HG03442 (cell line): ENCODE data around the gene ADAM33.

ENCODE experiments used
- ATAC-seq: cut with Tn5 transposase; IDR thresholded peaks from one replicate; pipeline ENCODE4 v1.9.1; 2021; ENCODE audit warnings: mild to moderate bottlenecking, moderate library complexity; ENCODE audit not compliant: unreplicated experiment

Gene ADAM33

DNA sequence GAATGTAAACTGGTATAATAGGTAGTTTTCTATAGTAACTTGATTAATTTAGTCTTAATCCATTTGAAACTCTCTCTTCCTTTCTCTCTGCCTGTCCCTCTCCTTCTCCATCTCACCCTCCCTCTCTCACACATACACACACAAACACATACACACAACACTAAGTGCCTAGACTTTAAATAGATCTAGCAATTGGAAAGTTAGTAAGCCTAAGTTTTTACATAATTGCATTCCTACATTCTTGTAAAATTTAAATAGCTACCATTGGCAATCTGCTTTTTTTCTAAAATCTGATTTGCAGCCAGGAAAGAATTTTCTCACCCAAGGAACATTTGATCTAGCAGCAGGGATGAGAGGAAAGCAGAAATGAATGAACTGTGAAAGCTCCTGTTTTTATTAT, 34.3 kb downstream of the ADAM33 start:
- ATAC-seq = no peak

DNA sequence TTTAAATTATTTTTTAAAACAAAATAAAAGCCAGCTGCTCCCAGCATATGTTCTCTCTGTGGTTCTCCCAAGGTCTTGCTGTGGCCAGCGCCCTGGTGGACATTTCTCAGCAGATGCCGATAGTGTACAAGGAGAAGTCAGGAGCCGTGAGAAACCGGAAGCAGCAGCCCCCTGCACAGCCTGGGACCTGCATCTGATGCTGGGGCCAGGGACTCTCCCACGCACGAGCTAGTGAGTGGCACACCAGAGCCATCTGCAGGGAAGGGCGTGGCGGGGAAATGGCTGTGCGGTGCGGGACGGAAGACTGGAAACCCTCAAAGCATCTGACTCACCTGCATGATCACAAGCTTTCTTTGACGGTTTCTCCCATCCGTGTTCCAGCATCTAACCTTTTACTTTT, 35.2 kb downstream of the ADAM33 start:
- no peak for ATAC-seq

DNA sequence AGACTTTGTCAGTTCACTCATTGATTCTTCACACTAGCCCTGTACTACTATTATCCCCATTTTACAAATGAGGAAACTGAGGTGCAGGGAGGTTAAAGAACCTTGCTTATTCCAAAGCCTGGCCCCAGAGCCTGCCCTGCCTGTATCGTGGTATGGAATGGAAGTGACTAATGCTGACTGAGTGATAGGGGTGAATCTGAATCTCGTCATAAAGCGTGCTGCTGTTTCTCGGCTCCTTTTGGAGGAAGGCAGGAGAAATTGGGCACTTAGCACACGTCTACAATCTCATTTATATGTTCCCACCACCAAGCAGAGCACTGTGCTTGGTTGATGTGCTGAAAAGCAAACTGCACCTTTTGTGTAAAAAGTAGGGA, 35.8 kb downstream of the ADAM33 start:
- no peak for ATAC-seq

DNA sequence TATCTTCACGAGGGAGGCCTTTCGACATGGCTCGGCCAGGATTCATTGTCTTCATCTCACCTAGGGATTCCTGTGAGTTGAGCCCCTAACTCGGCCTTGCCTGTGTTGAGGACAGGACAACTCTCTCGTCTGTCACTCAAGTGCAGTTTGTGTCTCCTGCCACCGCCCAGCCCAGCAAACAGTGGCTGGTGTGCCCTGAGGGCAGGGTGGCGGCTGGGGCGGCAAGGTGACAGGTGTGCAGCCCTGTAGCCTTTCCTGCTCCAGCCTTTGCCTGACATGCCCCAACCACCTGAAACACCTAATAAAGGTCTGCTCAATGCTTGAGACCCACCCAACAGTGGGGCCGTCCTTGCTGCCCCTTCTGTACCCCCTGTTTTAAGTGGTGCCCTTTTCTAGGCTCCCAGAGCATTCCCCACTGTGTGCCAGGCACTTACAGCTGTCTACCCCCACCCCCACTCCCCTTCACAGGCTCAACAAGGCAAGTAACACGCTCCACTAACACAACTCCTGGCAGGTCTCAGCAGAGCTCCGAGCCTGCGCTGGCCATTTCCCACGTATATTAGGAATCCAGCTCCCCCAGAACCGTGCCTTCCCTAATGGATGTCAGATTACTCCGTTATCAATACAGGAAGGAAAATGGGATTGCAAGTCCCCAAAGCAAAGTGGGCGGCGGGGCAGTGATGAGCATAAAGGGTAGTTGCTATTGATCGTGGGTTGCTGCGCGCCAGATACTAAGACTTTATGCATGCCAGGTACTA, 36.3 kb downstream of the ADAM33 start:
- no peak for ATAC-seq

DNA sequence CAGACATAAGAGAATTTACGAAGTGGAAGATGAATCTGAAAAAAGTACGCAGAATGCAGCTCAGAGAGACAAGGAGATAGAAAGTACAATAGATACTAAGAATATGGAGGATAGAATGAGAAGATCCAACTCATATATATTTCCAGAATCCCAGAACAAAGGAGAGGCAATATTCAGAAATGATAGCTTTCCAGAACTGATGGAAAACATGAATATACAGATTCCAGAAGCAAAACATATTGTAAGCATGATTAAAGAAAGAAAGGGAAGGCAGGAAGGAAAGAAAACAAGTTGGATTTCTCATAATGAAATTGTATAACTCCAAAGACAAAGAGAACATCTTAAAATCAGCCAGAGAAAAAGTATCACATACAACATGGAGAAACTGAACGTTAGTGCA, 41.6 kb downstream of the ADAM33 start:
- ATAC-seq = no peak

DNA sequence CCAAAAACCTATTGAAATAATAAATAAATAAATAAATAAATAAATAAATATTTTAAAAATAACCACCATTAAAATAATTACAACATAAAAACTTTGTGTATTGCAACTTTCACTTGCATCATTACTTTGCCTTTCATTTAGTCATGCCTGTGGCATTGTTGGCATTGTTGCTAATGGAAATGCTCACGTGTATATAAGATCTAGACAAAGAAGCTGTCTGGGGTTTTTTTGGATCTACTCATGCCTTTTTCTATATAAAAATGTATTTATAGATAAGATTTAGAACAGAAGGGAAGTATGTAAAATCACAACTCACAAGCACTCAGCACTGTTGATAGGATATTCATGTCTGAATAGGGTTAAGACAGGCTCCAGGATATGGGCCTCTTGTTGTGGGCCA, 46.5 kb downstream of the ADAM33 start:
- no peak for ATAC-seq

DNA sequence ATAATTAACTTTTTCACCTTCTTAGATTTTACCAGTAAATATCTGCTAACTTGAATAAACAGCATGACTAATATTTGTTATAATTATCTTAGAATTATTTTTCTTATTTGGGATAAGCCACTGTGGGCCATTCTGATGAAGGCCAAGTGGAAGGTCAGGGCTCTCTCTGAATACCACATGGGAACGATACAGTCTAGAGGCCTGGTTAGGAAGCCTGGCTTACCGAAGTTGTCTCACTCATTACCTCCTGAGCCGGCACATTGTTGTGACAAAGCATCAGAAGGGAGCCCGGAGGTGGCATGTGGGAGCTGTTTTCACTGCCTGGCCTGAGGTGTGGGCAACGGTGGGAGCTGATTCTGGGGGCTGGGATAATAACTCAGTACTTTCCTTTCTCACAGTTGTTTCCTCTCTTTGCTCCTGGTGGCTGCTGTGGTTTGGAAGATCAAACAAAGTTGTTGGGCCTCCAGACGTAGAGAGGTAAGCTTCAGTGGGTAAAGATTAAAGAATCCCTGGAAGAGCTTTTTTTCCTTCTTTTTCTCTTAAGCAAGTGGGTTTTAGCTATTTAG, 47.8 kb downstream of the ADAM33 start:
- no peak for ATAC-seq

DNA sequence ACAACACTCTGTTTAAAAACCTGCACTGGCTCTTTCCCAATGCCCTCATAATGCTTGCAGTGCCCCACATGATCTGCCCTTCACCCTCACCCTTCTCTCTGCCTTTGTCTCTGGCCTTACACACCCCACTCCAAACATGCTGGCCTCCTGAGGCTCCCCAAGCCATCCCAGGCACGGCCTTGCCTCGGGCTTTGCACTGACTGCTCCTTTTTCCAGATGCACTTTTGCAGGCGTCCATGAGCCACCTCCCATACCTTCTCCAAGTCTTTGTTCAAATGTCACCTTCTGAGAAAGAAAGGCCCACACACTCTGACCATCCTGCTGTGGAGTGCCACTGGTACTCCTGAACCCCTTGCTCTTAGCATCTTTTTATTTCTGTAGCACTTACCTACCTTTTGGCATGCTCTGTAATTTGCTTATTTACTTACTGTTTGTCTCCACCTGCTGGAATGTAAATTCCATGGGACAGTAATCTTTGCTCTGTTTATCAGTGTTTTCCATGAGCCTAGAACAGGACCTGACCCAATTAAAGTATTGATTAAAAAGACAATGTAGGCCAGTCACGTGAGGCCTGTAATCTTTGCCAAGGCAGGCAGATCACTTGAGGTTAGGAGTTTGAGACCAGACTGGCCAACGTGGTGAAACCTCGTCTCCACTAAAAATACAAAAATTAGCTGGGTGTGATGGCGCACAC, 49.4 kb downstream of the ADAM33 start:
- no peak for ATAC-seq

DNA sequence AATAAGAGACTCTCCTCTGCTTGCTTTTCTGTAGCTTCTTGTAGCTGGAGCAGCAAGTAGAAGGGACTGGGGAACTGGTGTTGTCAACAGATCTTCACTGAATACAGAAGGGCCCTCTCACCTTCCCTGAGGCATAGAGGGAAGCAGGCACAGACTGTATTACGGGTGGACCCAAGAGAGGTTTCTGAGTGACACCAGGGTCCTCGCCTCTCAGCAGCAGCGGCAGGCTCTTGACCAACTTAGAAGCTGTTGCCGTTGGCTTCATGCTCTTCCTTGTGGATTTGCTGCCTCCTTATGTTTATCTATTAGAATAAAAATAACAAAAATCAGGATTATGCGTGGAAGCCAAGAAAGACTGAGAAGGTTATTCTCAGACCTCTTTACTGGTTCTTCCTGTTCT, 50.3 kb downstream of the ADAM33 start:
- no peak for ATAC-seq

DNA sequence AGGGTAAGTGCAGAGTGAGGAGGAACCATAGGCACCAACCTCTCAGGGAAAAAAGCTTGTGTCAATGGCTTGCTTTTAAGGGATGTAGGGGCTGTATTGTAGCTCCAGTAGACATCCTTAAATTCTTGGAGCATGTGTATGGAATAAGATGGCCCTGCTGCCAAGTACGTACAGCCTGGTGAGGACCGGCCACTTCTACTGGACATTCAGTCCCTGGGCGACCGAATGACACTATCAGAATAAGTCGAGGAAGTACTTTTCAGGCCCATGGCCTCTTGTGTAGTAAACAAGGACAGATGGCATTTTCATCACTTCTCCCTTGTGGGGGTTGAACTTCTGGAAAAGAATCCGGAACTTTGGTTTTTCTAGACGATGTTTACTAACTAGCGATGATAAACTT, 51.4 kb downstream of the ADAM33 start:
- no peak for ATAC-seq

DNA sequence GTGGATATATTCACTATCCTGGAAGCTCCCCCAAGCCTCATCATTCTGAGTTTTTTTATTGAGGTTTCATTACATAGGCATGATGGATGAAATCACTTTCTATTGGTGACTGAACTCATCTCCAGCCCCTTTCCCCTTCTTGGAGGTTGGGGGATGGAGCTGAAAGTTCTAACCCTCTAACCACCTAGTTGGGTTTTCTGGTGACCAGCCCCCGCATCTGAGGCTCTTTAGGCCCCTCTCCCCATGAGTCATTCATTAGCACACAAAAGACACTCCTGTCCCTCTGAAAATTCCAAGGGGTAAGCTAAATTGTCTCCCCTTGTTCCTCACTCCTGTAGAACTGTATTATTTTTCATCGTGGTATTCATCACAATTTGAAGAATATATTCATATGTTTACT, 51.9 kb downstream of the ADAM33 start:
- no peak for ATAC-seq

DNA sequence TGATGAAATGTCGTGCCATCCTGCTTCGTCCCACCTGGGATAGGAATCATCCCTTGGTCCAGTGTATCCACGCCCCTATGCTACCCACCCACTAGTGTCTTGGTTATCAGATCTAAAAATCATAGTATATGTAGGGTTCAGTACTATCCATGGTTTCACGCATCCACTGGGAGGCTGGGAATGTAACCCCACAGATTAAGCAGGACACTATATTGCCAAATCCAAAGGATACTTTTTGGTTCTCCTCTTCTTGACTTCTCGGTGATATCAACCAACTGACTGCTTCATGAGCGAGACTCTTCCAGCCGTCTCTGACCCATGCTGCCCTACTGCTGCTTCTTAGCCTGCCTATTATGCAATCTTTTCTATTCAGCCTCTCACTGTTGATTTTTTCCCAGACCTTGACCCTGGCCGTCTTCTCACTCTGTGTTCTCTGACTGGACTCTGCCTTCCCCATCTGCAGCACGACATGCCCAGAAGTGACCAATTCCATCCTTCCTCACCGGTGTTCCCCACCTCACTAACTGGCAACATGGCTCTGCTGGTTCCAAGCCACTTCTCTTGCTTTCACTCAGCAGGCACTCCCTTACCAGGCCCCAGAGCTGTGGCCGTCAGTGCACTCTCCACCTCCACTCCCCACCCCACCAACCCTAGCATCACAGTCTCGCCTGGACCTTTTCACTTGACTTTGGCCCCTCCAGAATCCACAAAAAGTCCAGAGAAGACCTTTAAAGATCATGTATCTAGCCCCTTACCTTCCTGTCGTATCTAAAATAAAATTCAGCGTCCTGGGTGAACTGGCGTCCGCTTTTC, 53.1 kb downstream of the ADAM33 start:
- ATAC-seq = no peak

DNA sequence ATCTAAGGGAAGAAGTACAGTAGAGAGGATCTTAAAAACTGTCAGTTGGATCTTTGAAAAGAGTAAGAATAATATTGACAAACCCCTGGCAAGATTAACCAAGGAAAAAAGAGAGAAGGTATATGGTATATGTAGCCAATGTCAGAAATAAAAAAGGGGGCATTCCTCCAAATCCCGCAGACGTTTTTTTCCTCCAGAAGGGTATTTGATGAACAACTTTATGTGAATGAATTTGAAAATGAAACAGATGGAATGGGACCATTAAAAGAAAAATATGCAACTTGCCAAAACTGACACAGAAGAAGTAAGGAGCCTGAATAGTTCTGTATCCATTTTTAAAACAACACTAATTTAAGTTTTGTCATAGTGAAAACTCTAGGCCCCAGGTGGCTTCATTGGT, 54.3 kb downstream of the ADAM33 start:
- ATAC-seq = no peak

DNA sequence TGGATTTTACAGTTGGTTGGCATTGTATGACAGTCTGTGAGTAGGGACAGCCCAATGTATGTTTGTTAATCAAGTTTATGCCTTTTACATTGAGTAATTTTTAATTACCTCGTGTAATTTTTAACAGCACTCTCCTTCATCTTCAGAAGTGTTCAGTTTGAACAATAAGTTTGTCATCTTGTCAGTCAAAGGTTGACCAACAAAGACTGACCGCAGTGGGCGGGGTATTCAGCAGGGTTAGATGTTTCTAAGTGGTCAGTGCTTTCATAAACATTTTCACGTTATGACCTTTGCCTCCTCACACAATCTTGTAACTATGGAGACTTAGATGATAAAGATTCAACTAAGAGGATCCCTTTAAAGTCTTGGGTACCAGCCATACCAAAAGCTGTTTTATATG, 59.4 kb downstream of the ADAM33 start:
- no peak for ATAC-seq

DNA sequence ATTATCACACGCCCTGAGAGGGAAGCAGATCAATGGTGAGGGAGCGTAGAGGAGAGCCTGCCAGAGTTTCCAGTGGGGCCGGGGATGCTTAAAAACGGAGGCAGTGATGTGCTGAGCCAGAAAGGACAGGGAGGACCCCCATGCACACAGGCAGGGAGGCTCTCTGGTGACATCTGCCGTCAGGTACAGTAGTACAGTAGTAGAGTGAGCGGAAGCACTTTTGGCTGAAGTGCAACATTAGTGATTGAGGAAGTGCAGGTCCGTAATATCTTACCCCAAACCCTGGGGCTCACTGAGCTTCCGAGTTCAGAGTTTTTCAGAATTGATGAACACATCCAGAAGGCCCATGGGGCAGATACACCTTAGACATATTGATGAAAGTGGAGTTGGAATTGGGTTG, 60.7 kb downstream of the ADAM33 start:
- ATAC-seq = no peak
